NCI-H1417 (cell line): Measurements from ENCODE around the gene BCL2L1.
"Not testable (repeated sequence)": the region's sequence is repeated elsewhere in the genome, so short reads cannot be mapped to it uniquely, and the experiment has no call there.

Source experiments
- DNase-seq, 3 experiments: peaks; one replicate each; lab custom pipeline; 2025; lab: John Stamatoyannopoulos, UW

Gene BCL2L1

GRCh38 chr20:31675828-31676608 lies 46.6 kb downstream of the BCL2L1 start:
- DNase-seq: no peak

- no peak for DNase-seq
These were observed 47.5 kb downstream of the BCL2L1 start for GRCh38 chr20:31674895-31675827.

- DNase-seq: no peak
These were observed 48.7 kb downstream of the BCL2L1 start for GRCh38 chr20:31673943-31674463.

- no peak for DNase-seq
These were observed 49.2 kb downstream of the BCL2L1 start for GRCh38 chr20:31673435-31673834.

- no peak for DNase-seq
These were observed 51.3 kb downstream of the BCL2L1 start for GRCh38 chr20:31671324-31671723.

GRCh38 chr20:31670371-31671228 lies 52.1 kb downstream of the BCL2L1 start:
- DNase-seq: peak; percentile 73 to 96 (median 90)

GRCh38 chr20:31669876-31670275 lies 52.8 kb downstream of the BCL2L1 start:
- DNase-seq: no peak

- not testable (repeated sequence) for DNase-seq
These were observed 53.7 kb downstream of the BCL2L1 start for GRCh38 chr20:31668944-31669343.

- no peak for DNase-seq
These were observed 55.1 kb downstream of the BCL2L1 start for GRCh38 chr20:31667315-31668285.

GRCh38 chr20:31666258-31667042 lies 56.2 kb downstream of the BCL2L1 start:
- no peak for DNase-seq

- DNase-seq: no peak
These were observed 56.9 kb downstream of the BCL2L1 start for GRCh38 chr20:31665753-31666152.

- peak in 1 of 3 experiments; percentile 61 for DNase-seq
These were observed 57.8 kb downstream of the BCL2L1 start for GRCh38 chr20:31664696-31665354.

- peak; percentile 55 to 92 (median 85) for DNase-seq
These were observed 58.6 kb downstream of the BCL2L1 start for GRCh38 chr20:31663838-31664695.

- no peak for DNase-seq
These were observed 59.2 kb downstream of the BCL2L1 start for GRCh38 chr20:31663524-31663837.

GRCh38 chr20:31662372-31662854 lies 60.3 kb downstream of the BCL2L1 start:
- no peak for DNase-seq

GRCh38 chr20:31661625-31662371 lies 60.9 kb downstream of the BCL2L1 start:
- peak; percentile 78 to 85 (median 81) for DNase-seq

- no peak for DNase-seq
These were observed 68.1 kb downstream of the BCL2L1 start for GRCh38 chr20:31654534-31654933.
